Stimulated activated CD4-positive, alpha-beta T cell treated with anti-CD3 and anti-CD28 coated beads, Interleukin-2, amount 100 ng/mL, for 48 hours (primary cell): ENCODE measurements around the gene ITIH5.

ENCODE experiments used
- DNase-seq, 2 donors: peaks; one replicate each; pipeline ENCODE4 v3.0.0-alpha.2; 2020

The ITIH5 gene

DNA sequence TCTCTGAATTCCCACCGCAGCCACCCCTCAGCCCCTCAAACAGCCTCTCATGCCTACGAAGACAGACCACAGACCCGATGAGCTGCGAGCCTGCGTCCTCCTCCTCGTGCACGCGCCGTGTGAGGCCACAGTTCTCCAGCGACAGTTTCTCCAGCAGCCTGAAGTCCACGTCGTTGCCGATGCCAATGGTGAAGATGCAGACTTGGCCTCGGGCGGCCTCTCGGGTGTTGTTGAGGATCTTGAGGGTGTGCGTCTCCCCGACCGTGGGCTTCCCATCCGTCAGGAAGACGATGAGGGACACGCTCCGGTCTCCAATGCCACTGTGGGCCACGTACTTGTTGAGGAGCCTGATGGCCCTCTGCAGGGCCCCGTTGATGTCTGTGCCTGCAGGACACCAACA, 87.1 kb downstream of the ITIH5 start:
- no peak for DNase-seq

DNA sequence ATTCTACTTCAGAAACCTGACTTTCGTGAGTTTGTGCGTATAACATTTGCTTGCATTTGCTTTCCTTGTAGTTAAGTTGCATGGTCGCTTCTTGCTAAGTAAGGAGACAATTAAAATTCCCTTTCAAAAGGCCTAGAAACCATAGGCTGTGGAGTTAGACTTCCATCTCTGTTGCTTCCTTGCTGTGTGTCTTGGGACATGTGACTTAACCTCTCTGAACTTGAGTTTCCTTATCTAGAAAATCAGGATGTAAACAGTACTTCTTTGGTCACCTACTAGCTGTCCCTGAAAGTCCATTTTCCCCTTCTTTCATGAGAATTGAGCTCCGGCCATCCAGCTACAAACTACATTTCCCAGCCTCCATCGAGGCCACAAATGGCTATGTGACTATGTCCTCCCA, 89.2 kb downstream of the ITIH5 start:
- DNase-seq, result no peak

DNA sequence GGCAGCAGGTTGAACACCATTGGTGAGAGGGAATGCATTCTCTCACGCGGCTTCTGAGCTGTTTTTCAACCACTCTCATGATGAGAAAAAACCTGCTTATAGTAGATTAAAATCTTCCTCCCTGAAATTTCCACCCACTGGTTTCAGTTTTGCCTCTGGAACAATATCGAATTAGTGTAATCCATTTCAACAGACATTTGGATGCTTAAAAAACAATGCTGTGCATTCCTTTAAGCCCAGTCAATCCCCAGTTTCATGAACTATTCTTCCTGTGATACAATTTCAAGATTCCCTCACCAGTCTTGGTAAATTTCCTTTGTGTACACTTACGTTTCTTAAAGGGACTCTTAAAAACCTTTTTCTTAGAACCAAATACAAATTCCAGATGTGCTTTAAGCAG, 89.6 kb downstream of the ITIH5 start:
- no peak for DNase-seq

DNA sequence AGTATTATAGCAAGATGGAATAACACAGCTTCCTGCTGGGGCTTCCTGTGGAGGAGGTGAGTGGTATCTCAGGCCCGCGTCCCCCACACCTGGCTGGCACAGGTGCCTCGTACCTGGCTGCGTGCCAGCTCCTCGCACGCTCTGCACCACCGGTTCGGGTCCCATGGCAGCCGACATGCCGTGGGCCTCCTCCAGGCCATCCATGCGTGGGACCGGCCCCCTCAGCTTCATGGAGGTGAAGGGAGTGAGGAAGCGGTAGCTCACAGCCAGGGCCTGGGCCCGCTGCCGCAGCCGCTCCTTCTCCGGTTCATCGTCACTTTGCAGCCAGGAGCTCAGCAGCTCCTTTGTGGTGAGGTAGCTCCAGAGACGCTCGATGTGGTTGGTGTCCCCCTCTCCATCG, 90.4 kb downstream of the ITIH5 start:
- no peak for DNase-seq

DNA sequence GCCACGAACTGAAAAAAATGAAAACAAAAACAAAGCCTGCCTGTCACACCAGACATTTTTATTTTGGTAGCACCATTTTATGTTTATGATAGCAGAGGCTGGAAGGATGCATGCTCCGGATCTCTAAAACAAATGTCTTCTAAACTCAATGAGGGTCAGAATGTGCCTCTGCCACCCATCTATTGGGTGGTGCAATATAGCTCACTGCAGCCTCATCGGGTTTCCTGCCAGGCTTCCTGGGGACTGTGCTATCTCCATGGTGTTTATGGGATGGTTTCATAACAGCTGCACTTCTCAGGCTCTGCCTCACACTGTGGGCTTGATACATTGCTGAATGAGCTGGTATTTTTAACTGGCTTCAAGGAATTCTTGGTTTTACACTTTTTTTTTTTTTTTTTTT, 94.4 kb downstream of the ITIH5 start:
- no peak for DNase-seq

DNA sequence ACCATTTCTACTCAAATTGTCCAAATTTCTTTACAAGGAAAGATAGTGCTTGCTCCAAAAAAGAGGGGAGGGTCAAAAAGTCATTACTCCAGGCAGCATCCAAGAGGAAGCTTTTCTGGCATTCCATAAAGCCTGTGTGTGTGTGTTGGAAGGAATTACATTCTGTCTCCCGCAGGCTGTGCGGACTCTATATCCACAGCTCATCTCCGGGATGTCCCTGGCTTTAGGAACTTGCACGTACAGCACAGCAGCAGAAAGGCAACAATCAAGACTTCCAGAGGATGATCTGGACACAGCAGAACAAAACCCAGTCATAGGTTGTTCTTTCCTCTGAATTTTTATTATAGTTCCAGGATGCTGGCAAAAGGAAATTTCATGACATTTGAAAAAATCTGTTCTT, 94.8 kb downstream of the ITIH5 start:
- no peak for DNase-seq

DNA sequence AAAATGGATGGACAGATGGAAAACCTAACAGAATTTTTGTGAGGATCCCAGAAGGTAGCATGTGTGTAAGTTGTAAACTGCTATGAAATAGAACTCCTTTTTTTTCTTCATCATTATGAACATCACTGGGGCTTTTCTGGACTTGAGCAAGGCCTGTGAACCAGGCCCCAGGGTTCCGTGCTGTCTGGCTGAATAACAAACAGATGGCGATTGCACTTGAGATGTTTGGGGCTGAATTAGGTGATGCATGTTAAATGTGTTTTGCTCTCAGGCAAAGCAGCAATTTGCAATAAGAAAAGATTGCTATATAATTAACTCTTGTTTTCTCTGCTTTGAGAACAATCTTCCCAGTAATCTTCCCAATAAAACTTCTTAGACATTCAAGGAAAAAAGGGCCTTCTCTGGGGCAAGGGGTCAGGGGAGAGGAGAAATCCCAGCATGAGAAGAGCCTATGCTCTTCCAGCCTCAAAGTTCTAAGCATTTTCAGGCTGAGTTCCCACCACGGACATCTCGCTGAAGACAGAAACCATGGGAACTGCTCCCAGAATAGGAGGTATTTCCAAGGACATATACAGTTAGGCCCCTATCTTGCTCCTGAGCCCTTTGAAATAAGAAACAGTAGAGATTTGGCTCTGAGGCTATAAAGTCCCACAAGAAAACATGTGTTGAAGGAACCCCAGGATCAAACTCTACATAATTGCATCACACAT, 98.7 kb downstream of the ITIH5 start:
- DNase-seq, result no peak

DNA sequence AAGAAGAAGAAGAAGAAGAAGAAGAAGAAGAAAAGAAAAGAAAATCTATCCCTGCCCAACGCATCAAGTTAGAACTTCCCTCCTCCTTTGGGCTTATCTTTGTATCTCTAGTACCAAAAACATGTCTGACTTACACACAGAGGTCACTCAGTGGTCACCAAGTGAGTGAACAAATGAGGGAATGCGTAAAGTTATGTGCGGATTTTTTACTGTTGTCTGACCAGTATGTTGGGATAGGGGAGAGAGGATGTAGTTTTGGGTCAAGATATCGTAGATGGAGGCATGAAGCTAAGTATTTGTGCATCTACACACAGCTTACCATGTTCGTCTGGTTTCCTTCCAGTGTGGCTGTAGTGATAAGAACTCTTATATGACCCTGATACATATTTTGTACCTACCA, 99.9 kb downstream of the ITIH5 start:
- no peak for DNase-seq

DNA sequence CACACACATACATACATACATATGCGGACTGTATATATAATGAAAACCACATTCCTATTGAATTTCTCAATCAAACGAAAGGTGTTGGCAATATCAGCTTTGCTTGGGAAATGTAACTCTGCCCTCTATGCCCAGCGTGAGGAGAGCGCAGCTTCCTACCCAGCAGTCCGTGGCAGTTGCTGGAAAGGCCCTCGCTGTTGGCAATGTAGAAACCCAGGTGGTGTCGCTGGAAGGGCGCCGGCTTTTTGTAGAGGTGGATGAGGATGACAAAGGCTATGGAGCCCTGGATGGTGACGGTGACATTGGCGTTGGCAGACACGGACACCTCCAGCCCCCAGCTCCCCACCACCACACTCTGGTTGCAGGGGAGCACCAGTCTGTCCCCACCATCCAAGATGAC, 100.9 kb downstream of the ITIH5 start:
- DNase-seq, result no peak

DNA sequence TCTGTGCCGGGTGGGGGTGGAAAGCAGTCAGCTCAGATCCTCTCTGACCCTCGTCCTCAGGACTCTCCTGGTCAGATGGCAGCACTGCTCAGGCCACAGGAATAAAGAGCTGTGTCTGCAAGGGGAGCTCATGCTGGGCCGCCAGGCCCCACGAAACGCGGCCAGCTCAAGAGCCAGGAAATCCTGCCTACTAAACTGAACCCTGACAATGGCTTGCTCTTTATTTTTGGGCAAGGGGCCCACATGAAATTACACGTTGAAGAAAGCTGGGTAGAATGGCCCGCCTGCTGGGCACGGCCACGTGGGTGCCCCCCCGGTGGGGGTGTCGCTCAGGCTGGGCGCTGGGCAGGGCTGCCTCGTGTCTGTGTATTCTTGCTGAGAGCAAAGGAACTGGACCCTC, 103.0 kb downstream of the ITIH5 start:
- DNase-seq, result no peak

DNA sequence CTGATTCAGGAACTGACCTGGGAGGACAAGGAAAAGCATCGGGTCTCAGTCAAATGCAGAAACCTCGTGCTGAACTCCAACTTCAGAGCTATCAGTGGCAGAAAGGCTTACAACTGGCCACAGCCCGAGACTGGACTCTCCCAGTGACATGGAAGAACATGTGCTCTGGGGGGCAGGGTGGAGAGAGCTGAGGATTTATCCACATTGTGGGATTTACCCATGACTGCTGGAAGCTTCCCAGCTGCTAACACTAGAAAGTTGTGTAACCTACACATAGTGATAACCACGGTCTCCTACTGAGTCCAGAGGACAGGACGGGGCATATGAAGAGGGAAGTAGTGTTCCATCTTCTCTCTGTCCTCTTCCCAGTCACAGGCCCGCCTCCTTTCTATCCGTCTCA, 103.4 kb downstream of the ITIH5 start:
- no peak for DNase-seq

DNA sequence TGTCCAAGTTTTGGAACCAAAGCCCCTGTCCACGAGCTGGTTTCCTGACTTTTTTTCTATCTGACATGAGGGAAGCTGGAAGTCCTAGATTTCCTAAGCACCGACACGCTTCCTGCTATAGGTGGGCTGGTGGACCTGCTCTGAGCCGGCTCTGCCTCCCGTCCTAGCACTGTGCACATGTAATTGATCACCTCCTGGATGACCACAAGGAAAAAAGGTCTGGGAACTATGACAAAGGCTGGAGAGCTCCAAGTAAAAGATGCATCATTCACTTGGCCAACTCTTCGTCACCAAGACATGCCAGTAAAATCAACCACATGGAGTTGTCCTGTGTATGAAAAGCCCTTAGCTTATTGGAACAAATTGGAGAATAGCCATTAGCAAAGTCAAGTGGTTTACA, 104.8 kb downstream of the ITIH5 start:
- DNase-seq, result no peak

DNA sequence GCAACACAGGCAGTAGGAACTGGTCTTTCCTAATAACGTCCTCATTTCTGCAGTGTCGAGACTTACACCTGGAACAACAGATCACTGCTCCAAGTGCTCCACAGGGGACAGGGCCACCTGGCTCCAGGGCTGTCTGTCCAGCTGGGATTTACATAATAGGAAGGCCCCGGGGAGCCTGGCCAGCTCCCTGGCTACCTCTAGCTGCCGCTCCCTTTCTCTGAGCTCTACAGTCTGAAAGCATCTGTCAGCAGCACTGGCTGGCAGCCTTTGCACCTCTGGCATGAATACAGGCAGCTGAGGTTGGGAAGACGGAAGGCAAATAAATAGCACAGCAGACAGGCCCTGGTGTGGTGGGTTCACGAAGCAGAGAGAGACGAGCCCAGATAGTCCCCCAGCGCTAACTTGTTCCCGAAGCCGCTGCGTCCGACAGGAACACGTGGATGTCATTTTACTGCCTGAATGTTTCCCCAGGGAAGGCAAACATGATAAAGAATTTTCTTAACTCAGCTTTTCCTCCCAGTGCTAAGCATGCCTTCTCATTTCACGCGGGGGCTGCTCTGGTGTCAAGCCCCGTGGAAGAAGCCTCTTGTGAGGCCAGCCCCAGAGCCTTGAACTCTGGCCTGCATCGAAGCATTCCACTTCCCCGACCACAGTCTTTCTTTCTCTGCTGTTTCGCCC, 105.4 kb downstream of the ITIH5 start:
- no peak for DNase-seq

DNA sequence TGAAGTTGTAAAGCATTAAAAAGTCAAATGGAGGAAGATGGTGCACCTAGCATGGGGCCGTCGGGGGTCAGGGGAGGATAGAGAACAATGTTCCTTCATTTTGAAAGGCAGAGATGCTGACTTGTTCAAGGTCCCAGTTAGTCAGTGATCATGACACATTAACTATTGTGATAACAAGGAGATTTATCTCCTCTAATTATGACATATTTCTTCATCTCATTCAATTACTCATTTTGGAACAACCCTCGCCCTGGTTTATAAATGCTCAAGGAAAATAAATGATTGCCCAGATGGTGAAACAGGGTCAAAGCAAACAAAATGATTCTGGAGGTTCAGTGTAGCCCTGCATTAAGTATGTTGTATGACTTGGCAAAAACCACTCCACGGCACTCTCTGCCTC, 106.2 kb downstream of the ITIH5 start:
- DNase-seq, result no peak

DNA sequence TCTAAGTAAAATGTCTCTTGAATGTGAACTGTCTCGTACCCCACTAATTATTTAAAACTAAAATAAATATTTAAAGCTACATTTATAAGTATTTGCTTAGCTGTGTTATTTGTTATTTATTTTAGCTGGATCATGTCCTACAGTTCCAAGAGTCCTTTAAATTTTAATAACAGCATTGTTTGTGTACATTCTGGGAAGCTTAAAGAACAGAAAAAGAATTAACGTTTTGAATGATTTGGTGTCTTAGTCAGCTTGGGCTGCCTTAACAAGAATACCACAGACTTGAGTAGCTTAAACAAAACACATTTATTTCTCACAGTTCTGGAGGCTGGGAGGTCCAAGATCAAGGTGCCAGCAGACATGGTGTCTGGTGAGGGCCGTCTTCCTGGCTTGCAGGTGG, 107.4 kb downstream of the ITIH5 start:
- no peak for DNase-seq

DNA sequence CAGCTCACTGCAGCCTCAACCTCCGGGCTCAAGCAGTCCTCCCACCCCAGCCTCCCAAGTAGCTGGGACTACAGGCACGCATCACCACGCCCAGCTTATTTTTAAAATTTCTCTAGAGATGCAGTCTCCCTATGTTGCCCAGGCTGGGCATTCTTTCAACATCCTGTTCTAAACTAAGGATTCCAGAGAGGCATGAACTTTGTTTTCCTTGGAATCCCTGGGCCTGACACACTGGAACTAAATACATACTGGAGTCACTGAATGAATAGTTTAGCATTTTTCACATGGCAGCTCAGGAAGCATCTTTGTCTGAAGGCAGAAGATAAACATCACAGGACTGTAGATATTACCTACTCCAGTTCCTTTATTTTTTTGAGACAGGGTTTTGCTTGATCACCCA, 108.7 kb downstream of the ITIH5 start:
- DNase-seq, result no peak

DNA sequence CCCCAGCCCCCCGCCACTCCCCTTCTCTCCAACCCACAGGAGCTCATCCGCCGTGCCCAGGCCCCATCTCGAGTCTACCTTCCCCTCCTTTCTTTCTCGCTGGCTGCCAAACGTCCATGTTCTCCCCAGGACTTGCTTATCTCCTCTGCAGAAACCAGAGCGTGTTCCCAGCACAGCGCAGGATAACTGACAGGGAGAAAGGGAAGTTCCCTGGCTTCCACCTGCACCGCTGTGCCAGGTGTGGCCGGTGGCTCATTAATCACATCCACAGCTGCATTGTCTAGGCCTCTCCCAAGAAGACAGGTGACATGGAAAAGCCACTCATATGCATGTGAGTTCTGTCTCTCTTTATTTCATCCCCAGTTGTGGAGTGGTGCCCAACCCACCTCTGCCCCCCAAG, 113.2 kb downstream of the ITIH5 start:
- no peak for DNase-seq

DNA sequence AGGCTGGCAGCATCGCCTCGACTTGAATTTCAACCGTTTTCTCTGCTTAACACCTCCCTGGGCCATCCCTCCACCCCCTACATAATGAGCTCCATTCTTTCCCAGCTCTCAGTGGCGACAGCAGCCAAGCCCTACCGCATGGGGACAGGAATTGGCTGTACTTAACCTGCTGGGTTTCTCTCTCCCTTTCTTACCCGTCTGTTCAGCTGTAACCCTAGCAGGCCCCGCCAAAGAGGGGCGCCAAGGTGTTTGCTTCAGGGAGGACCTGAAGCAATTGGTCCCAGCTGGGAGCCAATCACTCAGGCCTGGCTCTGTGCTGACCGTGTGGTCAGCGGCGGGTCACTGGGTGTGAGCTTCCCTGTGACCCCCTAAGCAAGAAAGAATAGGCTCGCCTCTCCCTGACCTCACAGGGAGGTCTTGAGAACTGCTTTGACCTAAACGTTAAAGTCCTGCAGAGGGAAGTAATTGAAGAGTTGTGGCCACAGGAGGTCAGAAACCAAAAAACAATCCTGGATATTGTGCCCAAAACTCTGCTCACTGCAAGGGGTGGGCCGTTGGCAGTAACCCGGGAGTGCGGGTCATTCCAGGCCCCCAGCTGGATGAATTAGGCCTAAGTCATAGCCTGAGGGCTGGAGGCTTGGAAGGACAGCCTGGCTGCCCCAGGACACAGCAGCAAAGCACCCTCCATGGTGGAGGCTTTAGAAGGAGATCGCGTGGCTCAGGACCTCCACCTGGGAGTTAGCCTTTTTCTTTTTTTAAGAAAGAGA, 114.6 kb downstream of the ITIH5 start:
- DNase-seq, result no peak

DNA sequence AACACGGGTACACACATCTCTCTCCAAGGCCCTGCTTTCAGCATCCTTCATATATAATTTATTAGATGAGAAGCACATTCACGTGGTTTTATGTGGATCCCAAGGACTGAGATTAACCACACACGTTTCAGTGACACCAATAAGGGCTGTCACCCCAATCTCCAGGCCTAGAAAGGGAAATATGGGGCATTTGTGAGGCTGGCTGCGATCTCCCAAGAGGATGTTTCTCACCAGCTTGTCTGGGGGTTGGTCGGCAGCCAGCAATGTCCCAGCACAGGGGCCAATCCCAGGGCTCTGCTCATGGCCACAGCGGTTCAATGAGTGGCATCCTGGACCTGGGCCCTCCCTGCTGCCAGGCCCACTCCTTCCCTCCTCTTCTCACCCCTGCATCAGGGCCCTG, 115.5 kb downstream of the ITIH5 start:
- DNase-seq, result no peak

DNA sequence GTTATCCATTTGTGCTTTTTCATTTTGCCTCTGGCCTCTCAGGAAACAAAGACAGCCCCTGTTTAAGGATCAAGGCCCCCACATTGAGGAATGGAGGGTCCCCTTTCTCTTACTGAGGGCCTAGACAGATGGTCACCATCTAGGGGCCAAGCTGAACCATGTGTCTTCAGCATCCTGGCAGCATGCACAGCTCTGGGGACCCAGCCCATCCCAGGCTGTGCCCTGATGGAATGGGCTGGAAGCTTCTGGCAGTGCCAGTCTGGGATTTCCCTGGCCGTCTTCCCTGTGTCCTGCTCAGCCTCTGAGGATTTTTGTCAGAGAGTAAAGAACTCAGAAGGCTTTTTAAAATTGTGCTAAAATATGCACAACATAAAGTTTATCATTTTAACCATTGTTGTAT, 116.8 kb downstream of the ITIH5 start:
- DNase-seq, result no peak

DNA sequence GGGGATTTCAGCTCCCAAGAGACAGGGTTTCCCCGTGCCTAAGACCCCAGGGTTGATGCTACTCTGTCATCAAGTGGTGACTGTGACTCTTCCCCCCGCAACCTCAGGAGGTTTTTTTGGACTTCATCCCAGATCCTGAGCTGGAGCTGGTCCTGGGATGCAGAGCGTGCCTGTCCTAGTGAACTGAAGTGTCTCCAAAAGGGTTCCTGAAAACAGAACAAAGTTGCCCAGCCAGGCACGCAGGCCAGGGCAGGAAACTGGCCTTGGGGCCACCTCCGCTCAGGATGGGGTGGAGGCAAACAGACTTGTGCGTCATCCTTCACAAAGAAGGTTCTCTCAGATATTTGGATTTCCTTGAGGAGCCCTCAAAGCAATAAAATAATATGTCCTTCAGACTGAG, 118.9 kb downstream of the ITIH5 start:
- DNase-seq, result no peak

DNA sequence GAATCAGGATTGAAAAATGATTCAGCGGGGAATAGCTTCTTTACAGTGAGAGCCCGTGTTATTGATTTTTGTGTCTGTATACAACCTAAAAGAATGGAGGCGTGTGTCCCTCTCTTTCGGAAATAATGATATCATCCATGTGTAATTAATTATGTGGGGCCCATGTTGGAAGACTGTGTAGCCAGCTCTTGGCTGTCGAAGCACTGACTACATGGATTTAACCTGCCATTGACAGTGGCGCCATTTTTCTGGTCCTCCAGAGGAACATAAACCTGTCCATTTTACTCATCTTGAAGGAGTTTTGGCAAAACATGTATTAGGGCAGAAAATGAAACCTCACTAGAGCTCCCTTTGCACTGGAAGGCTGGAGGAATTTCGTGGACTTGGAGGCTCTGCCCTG, 119.6 kb downstream of the ITIH5 start:
- DNase-seq, result no peak

DNA sequence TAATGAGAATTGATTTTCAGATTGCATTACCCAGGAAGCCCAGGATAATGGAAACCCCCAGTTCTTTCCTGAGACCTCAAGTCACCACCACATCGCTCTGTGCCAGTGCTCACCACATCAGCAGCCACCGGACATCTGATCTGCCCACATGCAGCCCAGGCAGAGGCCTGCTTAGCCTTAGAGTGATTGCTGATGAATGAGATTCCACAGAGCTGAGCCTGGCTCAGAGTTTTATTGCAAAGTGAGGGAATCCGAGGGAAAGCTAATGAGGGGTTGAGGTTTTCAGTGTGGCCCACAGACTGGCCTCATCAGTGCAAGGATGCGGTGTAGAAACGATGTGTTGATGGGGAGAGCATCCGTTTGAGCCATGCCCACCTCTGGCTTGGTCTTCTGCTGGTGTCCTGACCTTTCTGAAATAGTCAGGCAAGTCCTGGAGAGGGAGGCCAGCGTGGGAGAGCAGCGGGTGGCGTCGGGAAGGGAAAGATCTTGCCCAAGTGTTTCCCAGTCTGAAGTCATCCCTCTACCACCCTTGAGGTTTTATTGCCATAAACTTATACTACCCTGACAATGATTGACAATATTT, 120.3 kb downstream of the ITIH5 start:
- no peak for DNase-seq

DNA sequence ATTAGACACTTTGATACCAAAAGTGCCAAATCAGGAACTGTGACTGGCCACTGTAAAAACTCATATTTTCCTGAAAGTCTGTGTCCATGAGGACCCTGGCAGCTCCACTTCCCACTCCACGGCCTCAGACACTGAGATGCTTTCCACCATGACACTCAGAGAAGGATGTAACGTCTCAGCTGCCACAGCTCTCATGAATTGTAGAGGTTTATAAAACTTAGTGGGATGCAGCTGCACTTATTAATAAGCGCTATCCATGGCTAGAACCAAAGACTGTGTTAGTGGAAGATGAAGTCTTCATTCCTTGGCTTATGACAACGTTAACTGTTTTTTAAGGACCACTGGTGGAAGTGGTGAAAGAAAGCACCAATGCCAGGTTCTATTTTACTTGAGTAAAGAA, 121.0 kb downstream of the ITIH5 start:
- no peak for DNase-seq
